ENCODE results near the gene ZNF84.

The ZNF84 gene

GRCh38 chr12:133037207-133038005 is at the start of gene ZNF84:
ZNF84 (plus strand) TSS chr12:133037509; CDS start chr12:133041468, 3,959 bp downstream.
- peak; percentile 98 for DNase-seq
- in situ Hi-C loops (cut with MboI; ENCODE audit: low pct_unique_long_range_greater_than_20kb, low sequenced_read_pairs): no loop called here

GRCh38 chr12:132998741-132999140 is 38.6 kb upstream of the ZNF84 start:
- in situ Hi-C loops (cut with MboI; ENCODE audit: low pct_unique_long_range_greater_than_20kb, low sequenced_read_pairs): no loop called here
- DNase-seq: no peak

GRCh38 chr12:133010657-133011297 is 26.5 kb upstream of the ZNF84 start:
- in situ Hi-C loops (cut with MboI; ENCODE audit: low pct_unique_long_range_greater_than_20kb, low sequenced_read_pairs): no loop called here
- peak; percentile 31 for DNase-seq

- in situ Hi-C loops (cut with MboI; ENCODE audit: low pct_unique_long_range_greater_than_20kb, low sequenced_read_pairs): no loop called here
- DNase-seq: no peak
Measured at GRCh38 chr12:133023566-133023965, 13.7 kb upstream of the ZNF84 start.

GRCh38 chr12:133026996-133027395 is 10.3 kb upstream of the ZNF84 start:
- in situ Hi-C loops (cut with MboI; ENCODE audit: low pct_unique_long_range_greater_than_20kb, low sequenced_read_pairs): no loop called here
- no peak for DNase-seq

- peak; percentile 28 for DNase-seq
- in situ Hi-C loops (cut with MboI; ENCODE audit: low pct_unique_long_range_greater_than_20kb, low sequenced_read_pairs): no loop called here
Measured at GRCh38 chr12:133038118-133038709, 905 bp downstream of the ZNF84 start.

GRCh38 chr12:133046698-133047097 is 9.4 kb downstream of the ZNF84 start:
- in situ Hi-C loops (cut with MboI; ENCODE audit: low pct_unique_long_range_greater_than_20kb, low sequenced_read_pairs): no loop called here
- DNase-seq: no peak

- peak; percentile 15 for DNase-seq
Measured at GRCh38 chr12:133057446-133057845, 20.1 kb downstream of the ZNF84 start.

GRCh38 chr12:133058203-133059113 is 21.1 kb downstream of the ZNF84 start:
- DNase-seq: peak; percentile 30
- in situ Hi-C loops (cut with MboI; ENCODE audit: low pct_unique_long_range_greater_than_20kb, low sequenced_read_pairs): no loop called here

More at GRCh38 chr12:133057446-133057845, 20.1 kb downstream of the ZNF84 start:
- in situ Hi-C loops (cut with MboI; ENCODE audit: low pct_unique_long_range_greater_than_20kb, low sequenced_read_pairs): no loop called here

- no peak for DNase-seq
- in situ Hi-C loops (cut with MboI; ENCODE audit: low pct_unique_long_range_greater_than_20kb, low sequenced_read_pairs): no loop called here
Measured at GRCh38 chr12:133061954-133062353, 24.6 kb downstream of the ZNF84 start.

GRCh38 chr12:133063556-133063955 is 26.2 kb downstream of the ZNF84 start:
- in situ Hi-C loops (cut with MboI; ENCODE audit: low pct_unique_long_range_greater_than_20kb, low sequenced_read_pairs): no loop called here
- DNase-seq: no peak

GRCh38 chr12:133073836-133074235 is 36.5 kb downstream of the ZNF84 start:
- DNase-seq: no peak
- in situ Hi-C loops (cut with MboI; ENCODE audit: low pct_unique_long_range_greater_than_20kb, low sequenced_read_pairs): no loop called here

GRCh38 chr12:133080026-133080367 is 42.7 kb downstream of the ZNF84 start:
- DNase-seq: peak; percentile 98
- in situ Hi-C loops (cut with MboI; ENCODE audit: low pct_unique_long_range_greater_than_20kb, low sequenced_read_pairs): no loop called here

- in situ Hi-C loops (cut with MboI; ENCODE audit: low pct_unique_long_range_greater_than_20kb, low sequenced_read_pairs): no loop called here
- peak; percentile 98 for DNase-seq
Measured at GRCh38 chr12:133080368-133081158, 43.3 kb downstream of the ZNF84 start, which contains the start of gene ZNF140. ZNF140 (plus strand) TSS chr12:133080923; CDS start chr12:133081321, 398 bp downstream.

- in situ Hi-C loops (cut with MboI; ENCODE audit: low pct_unique_long_range_greater_than_20kb, low sequenced_read_pairs): no loop called here
- DNase-seq: peak; percentile 14
Measured at GRCh38 chr12:133081159-133081780, 44.0 kb downstream of the ZNF84 start.

GRCh38 chr12:133083345-133083744 is 46.0 kb downstream of the ZNF84 start:
- in situ Hi-C loops (cut with MboI; ENCODE audit: low pct_unique_long_range_greater_than_20kb, low sequenced_read_pairs): no loop called here
- no peak for DNase-seq

- peak; percentile 19 for DNase-seq
- in situ Hi-C loops (cut with MboI; ENCODE audit: low pct_unique_long_range_greater_than_20kb, low sequenced_read_pairs): no loop called here
Measured at GRCh38 chr12:133105620-133106019, 68.3 kb downstream of the ZNF84 start.

- in situ Hi-C loops (cut with MboI; ENCODE audit: low pct_unique_long_range_greater_than_20kb, low sequenced_read_pairs): no loop called here
- DNase-seq: peak; percentile 39
Measured at GRCh38 chr12:133106253-133106652, 68.9 kb downstream of the ZNF84 start.
